CD4-positive, alpha-beta T cell (primary cell): ENCODE data around the gene EXD3. TPM values are rescaled to one million over a fixed set of nuclear protein-coding genes. Genes with fewer than 3 reads are reported as not detected.

Source experiments
- ATAC-seq: fragments of 200-7000 bp; cut with Tn5 transposase; one replicate; pipeline ENCODE4 v1.10.0; 2022; ENCODE audit warnings: mild to moderate bottlenecking; ENCODE audit not compliant: poor library complexity
- CTCF ChIA-PET: fragments of 350-600 bp; sonication (Branson Sonifier 250); formaldehyde crosslinking; loops from one replicate; lab custom pipeline; 2021; ENCODE audit warnings: antibody characterized with exemption, inconsistent platforms; lab: Charles Lee
- POLR2A ChIA-PET: fragments of 350-600 bp; sonication (Branson Sonifier 250); formaldehyde crosslinking; loops from one replicate; lab custom pipeline; 2021; ENCODE audit warnings: antibody characterized with exemption, inconsistent platforms; lab: Charles Lee
- DNase-seq, 14 experiments: peaks; one replicate each; pipeline ENCODE4 v3.0.0-alpha.2; 2013 to 2020; ENCODE audit warnings: mixed read lengths in 2 of 14
- H3K27ac ChIP-seq, 2 donors: one replicate each; pipeline versions ENCODE4 v1.5.1 to v1.7.0; 2013; ENCODE audit warnings: low read length in 2 of 2, low read depth in 1 of 2, mild to moderate bottlenecking in 1 of 2
- H3K27me3 ChIP-seq, 2 experiments: 1 replicate in 1 of 2; 2 replicates in 1 of 2; pipeline versions ENCODE4 v1.6.1 to v1.7.0; 2013; ENCODE audit warnings: low read length in 2 of 2, control low read depth in 1 of 2, mild to moderate bottlenecking in 1 of 2, moderate library complexity in 1 of 2; ENCODE audit not compliant: insufficient read depth in 2 of 2, control insufficient read depth in 1 of 2
- H3K36me3 ChIP-seq: one replicate; pipeline ENCODE4 v1.6.1; 2013; ENCODE audit warnings: low read length, control low read depth; ENCODE audit not compliant: insufficient read depth
- H3K4me1 ChIP-seq: one replicate; pipeline ENCODE4 v1.6.1; 2013; ENCODE audit warnings: low read length, control low read depth; ENCODE audit not compliant: insufficient read depth
- H3K4me3 ChIP-seq: one replicate; pipeline ENCODE4 v1.5.1; 2013; ENCODE audit warnings: mild to moderate bottlenecking, low read length, moderate library complexity
- H3K9me3 ChIP-seq, 2 experiments: 1 replicate in 1 of 2; 2 replicates in 1 of 2; pipeline versions ENCODE4 v1.6.1 to v1.7.0; 2013; ENCODE audit warnings: low read length in 2 of 2, mild to moderate bottlenecking in 2 of 2, control low read depth in 1 of 2, moderate library complexity in 1 of 2; ENCODE audit not compliant: control insufficient read depth in 1 of 2, insufficient read depth in 1 of 2
- H3K27ac Mint-ChIP-seq: one replicate; pipeline ENCODE4 v1.8.0; 2020; ENCODE audit warnings: mixed read lengths
- H3K27me3 Mint-ChIP-seq: one replicate; pipeline ENCODE4 v1.8.0; 2021; ENCODE audit warnings: mixed read lengths
- H3K36me3 Mint-ChIP-seq: one replicate; pipeline ENCODE4 v1.8.0; 2021; ENCODE audit warnings: low read depth, mixed read lengths
- H3K4me1 Mint-ChIP-seq: one replicate; pipeline ENCODE4 v1.8.0; 2021; ENCODE audit warnings: low read depth, mixed read lengths
- H3K4me3 Mint-ChIP-seq: one replicate; pipeline ENCODE4 v1.8.0; 2020; ENCODE audit warnings: mild to moderate bottlenecking, mixed read lengths
- H3K9me3 Mint-ChIP-seq: one replicate; pipeline ENCODE4 v1.8.0; 2020; ENCODE audit warnings: mixed read lengths
- CTCF ChIP-seq: fragments of 200-600 bp; IDR thresholded peaks from one replicate; pipeline ENCODE4 v1.8.0; 2022; ENCODE audit warnings: antibody characterized with exemption, mild to moderate bottlenecking
- intact Hi-C, 2 experiments: fragments of 100-400 bp; cut with DNase I in 1 of 2; cut with micrococcal nuclease in 1 of 2; formaldehyde crosslinking; loops; one replicate each; pipeline versions ENCODE4 v1.15.1 to v1.9.0; 2023 to 2025; cut with DNase I, micrococcal nuclease
- total RNA-seq, 174 experiments: library from RNA in 2 of 174; stranded (reverse) in 2 of 174; gene quantifications; one replicate each; pipeline ENCODE4 v1.2.3 and lab custom pipeline; 2021 to 2026

The EXD3 gene
- total RNA-seq, 2 experiments from 2014 or later, result 14.9 to 16.9 TPM

DNA sequence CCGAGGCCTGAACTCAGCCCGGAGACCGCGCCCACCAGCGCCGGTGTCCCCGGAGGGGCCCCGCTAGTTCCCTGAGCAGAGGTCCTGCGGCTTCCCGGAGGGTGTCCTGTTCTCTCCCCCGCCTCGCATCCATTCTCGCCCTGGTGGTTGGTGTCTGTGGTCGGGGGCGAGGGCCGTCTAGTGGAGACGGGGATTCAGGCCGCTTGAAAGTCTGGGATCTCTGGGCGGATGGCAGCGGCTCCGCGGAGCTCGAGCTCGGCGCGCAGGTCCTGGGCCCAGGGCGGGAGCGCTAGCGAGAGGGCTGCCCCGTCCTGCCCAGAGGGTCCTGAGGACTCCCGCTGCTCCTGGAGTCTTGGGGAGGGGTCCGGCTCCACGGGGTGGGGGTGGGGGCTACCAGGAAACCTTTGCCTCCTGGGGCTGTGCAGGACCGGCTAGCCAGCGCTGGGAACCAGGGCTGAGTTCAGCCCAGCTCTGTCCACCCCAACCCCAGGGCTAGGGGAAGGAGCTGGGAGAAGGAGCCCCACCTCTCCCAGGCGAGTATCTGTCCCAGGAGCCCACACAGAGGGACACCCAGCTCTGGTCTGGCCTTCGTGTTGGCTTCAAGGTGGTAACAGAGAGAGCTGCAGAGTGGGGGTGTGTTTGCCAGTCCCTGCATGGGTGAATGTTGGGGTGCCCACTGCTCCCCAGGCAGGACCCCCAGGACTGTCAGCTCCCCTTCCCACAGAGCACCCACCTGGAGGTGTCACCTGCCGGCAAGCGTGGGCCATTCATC, 141.4 kb downstream of the EXD3 start:
- no peak for TF ChIP-seq CTCF
- Mint-ChIP-seq H3K4me1 (peaks cover 7% of the 10 kb centered on the region), H3K36me3 (no peaks in the 10 kb centered on the region), H3K4me3 (no peak overlapping the region), H3K27me3 (peaks cover 18% of the 10 kb centered on the region), H3K27ac (no peak overlapping the region), H3K9me3 (no peaks in the 10 kb centered on the region)
- ChIA-PET POLR2A (no interaction called here), CTCF (no interaction called here)
- DNase-seq (peak in 1 of 14 experiments; percentile 25), ATAC-seq (no peak)
- peaks cover 23% of the 10 kb centered on the region for H3K4me1 ChIP-seq
- no peak overlapping the region for H3K4me3 ChIP-seq
- no peaks in the 10 kb centered on the region for H3K36me3 ChIP-seq
- H3K27me3 ChIP-seq, result peaks cover 9 to 11% of the 10 kb centered on the region in 2 experiments
- no peak overlapping the region for H3K27ac ChIP-seq
- peaks cover 0 to 6% of the 10 kb centered on the region in 2 experiments for H3K9me3 ChIP-seq
- intact Hi-C loops, result no loop called here

GRCh38 chr9:137280474-137281344, 142.3 kb downstream of the EXD3 start:
- no peaks in the 10 kb centered on the region for H3K36me3 Mint-ChIP-seq
- ChIA-PET POLR2A (no interaction called here), CTCF (no interaction called here)
- ATAC-seq (no peak), DNase-seq (peak in 2 of 14 experiments; percentile 42 to 50)
- H3K36me3 ChIP-seq, result no peaks in the 10 kb centered on the region
- H3K27ac Mint-ChIP-seq, result no peak overlapping the region
- no peak for TF ChIP-seq CTCF
- no peaks in the 10 kb centered on the region for H3K9me3 Mint-ChIP-seq
- intact Hi-C loops, result no loop called here
- peaks cover 28% of the 10 kb centered on the region for H3K4me1 ChIP-seq
- peaks cover 18% of the 10 kb centered on the region for H3K27me3 Mint-ChIP-seq
- H3K4me3 Mint-ChIP-seq, result no peak overlapping the region
- no peak overlapping the region for H3K27ac ChIP-seq
- no peak overlapping the region for H3K4me3 ChIP-seq
- peaks cover 0 to 6% of the 10 kb centered on the region in 2 experiments for H3K9me3 ChIP-seq
- H3K27me3 ChIP-seq, result peaks cover 9 to 11% of the 10 kb centered on the region in 2 experiments
- H3K4me1 Mint-ChIP-seq, result peaks cover 9% of the 10 kb centered on the region

GRCh38 chr9:137279741-137280473, 143.1 kb downstream of the EXD3 start:
- peaks cover 28% of the 10 kb centered on the region for H3K4me1 ChIP-seq
- no peak overlapping the region for H3K27ac Mint-ChIP-seq

More at GRCh38 chr9:137279741-137280473, 143.1 kb downstream of the EXD3 start:
- ChIA-PET POLR2A (no interaction called here), CTCF (no interaction called here)
- intact Hi-C loops, result no loop called here
- Mint-ChIP-seq H3K27me3 (peaks cover 18% of the 10 kb centered on the region), H3K36me3 (no peaks in the 10 kb centered on the region), H3K4me3 (no peak overlapping the region), H3K9me3 (no peaks in the 10 kb centered on the region), H3K4me1 (peaks cover 15% of the 10 kb centered on the region)
- ATAC-seq, result no peak
- TF ChIP-seq CTCF, result no peak
- Histone ChIP-seq H3K9me3 (peaks cover 0 to 1% of the 10 kb centered on the region in 2 experiments), H3K27me3 (peaks cover 9 to 11% of the 10 kb centered on the region in 2 experiments), H3K27ac (no peak overlapping the region), H3K36me3 (no peaks in the 10 kb centered on the region), H3K4me3 (no peak overlapping the region)
- DNase-seq, result peak in 1 of 14 experiments; percentile 29
